Endothelial cell of umbilical vein (primary cell): ENCODE results near the gene ANP32B.

ENCODE experiments used
- CTCF ChIP-seq, 2 donors: IDR thresholded peaks; 1 replicate in 1 of 2; 2 replicates in 1 of 2; pipeline ENCODE4 v1.5.1; 2011; ENCODE audit warnings: low read length in 2 of 2, mild to moderate bottlenecking in 2 of 2, moderate library complexity in 2 of 2, control low read depth in 1 of 2, inconsistent platforms in 1 of 2, low read depth in 1 of 2; ENCODE audit not compliant: insufficient read depth in 1 of 2; ENCODE audit errors: extremely low read depth in 1 of 2
- EZH2 ChIP-seq: IDR thresholded peaks from 2 replicates; pipeline ENCODE4 v1.6.1; 2012; ENCODE audit warnings: borderline replicate concordance, low read depth, mild to moderate bottlenecking, moderate library complexity, low read length, inconsistent platforms; ENCODE audit not compliant: severe bottlenecking

GRCh38 chr9:98002808-98003207 lies 19.7 kb downstream of the ANP32B start:
- no peak for TF ChIP-seq CTCF (IDR thresholded peaks at IDR 0.05; ENCODE audit: extremely low read depth in 1 of 2, insufficient read depth in 1 of 2, low read depth in 1 of 2, low read length in 2 of 2)
- TF ChIP-seq EZH2: no peak
